Endothelial cell (in vitro differentiated cells): ENCODE measurements around the gene KNCN. TPM values are rescaled to one million over a fixed set of nuclear protein-coding genes. Genes with fewer than 3 reads are reported as not detected.

Source experiments
- DNase-seq: peaks from one replicate; pipeline ENCODE4 v3.0.0; 2021; ENCODE audit warnings: low spot score
- H3K27ac Mint-ChIP-seq: one replicate; pipeline ENCODE4 v1.8.0; 2021; ENCODE audit warnings: mixed read lengths, inconsistent platforms; ENCODE audit not compliant: unreplicated experiment
- H3K27me3 Mint-ChIP-seq: one replicate; pipeline ENCODE4 v1.8.0; 2021; ENCODE audit warnings: mild to moderate bottlenecking, moderate library complexity, mixed read lengths, inconsistent platforms; ENCODE audit not compliant: unreplicated experiment
- H3K36me3 Mint-ChIP-seq: one replicate; pipeline ENCODE4 v1.8.0; 2021; ENCODE audit warnings: mild to moderate bottlenecking, low read depth, mixed read lengths, inconsistent platforms; ENCODE audit not compliant: unreplicated experiment
- H3K4me1 Mint-ChIP-seq: one replicate; pipeline ENCODE4 v1.8.0; 2021; ENCODE audit warnings: mild to moderate bottlenecking, mixed read lengths, inconsistent platforms; ENCODE audit not compliant: unreplicated experiment
- H3K4me3 Mint-ChIP-seq: one replicate; pipeline ENCODE4 v1.8.0; 2021; ENCODE audit warnings: mild to moderate bottlenecking, mixed read lengths, inconsistent platforms; ENCODE audit not compliant: unreplicated experiment
- H3K9me3 Mint-ChIP-seq: one replicate; pipeline ENCODE4 v1.8.0; 2021; ENCODE audit warnings: mixed read lengths, inconsistent platforms; ENCODE audit not compliant: unreplicated experiment
- CTCF ChIP-seq: fragments of 200-600 bp; sonication (generic); IDR thresholded peaks from one replicate; pipeline ENCODE4 v1.5.0; 2021; ENCODE audit warnings: antibody characterized with exemption; ENCODE audit not compliant: unreplicated experiment
- total RNA-seq: library from RNA; stranded (reverse); fragmentation: NEBNext Ultra II Directional; extraction: Animal tissue kit (Norgen Biotek cat#: 25700); gene quantifications from one replicate; pipeline ENCODE4 v1.2.1, GENCODE V29; 2021; ENCODE audit not compliant: unreplicated experiment

KNCN gene
- total RNA-seq, 1 donor from 2014 or later = not detected

GRCh38 chr1:46525253-46525983 is 26.0 kb downstream of the KNCN start:
- no peak for DNase-seq
- Mint-ChIP-seq H3K27ac (no peak overlapping the region), H3K9me3 (no peaks in the 10 kb centered on the region), H3K4me1 (peaks cover 16% of the 10 kb centered on the region), H3K27me3 (peaks cover 18% of the 10 kb centered on the region), H3K36me3 (peaks cover 4% of the 10 kb centered on the region), H3K4me3 (no peak overlapping the region)
- no peak for TF ChIP-seq CTCF

GRCh38 chr1:46524843-46525242 is 26.6 kb downstream of the KNCN start:
- Mint-ChIP-seq H3K36me3 (peaks cover 4% of the 10 kb centered on the region), H3K4me1 (peaks cover 16% of the 10 kb centered on the region), H3K9me3 (no peaks in the 10 kb centered on the region), H3K27me3 (peaks cover 18% of the 10 kb centered on the region), H3K4me3 (no peak overlapping the region), H3K27ac (no peak overlapping the region)
- TF ChIP-seq CTCF = no peak
- DNase-seq = no peak

GRCh38 chr1:46523496-46524353 is 27.7 kb downstream of the KNCN start:
- Mint-ChIP-seq H3K9me3 (no peaks in the 10 kb centered on the region), H3K4me3 (no peak overlapping the region), H3K4me1 (peaks cover 11% of the 10 kb centered on the region), H3K36me3 (peaks cover 4% of the 10 kb centered on the region), H3K27me3 (peaks cover 15% of the 10 kb centered on the region), H3K27ac (no peak overlapping the region)
- no peak for DNase-seq
- TF ChIP-seq CTCF = no peak

GRCh38 chr1:46522969-46523320 is 28.5 kb downstream of the KNCN start:
- no peak overlapping the region for H3K4me3 Mint-ChIP-seq
- TF ChIP-seq CTCF = no peak
- H3K9me3 Mint-ChIP-seq = no peaks in the 10 kb centered on the region
- no peak for DNase-seq
- H3K4me1 Mint-ChIP-seq = peaks cover 6% of the 10 kb centered on the region
- no peak overlapping the region for H3K27ac Mint-ChIP-seq
- H3K27me3 Mint-ChIP-seq = peaks cover 18% of the 10 kb centered on the region
- H3K36me3 Mint-ChIP-seq = peaks cover 4% of the 10 kb centered on the region
